Esophagus squamous epithelium (tissue), 5 donors: ENCODE data around the gene GPR35. TPM values are rescaled to one million over a fixed set of nuclear protein-coding genes. Genes with fewer than 3 reads are reported as not detected.

Experiments
- DNase-seq: peaks from one replicate; lab custom pipeline; 2025; lab: John Stamatoyannopoulos, UW
- H3K27ac ChIP-seq, 4 donors: fragments of 200-600 bp; sonication (generic); one replicate each; pipeline ENCODE4 v1.5.1; 2016 to 2019; ENCODE audit warnings: mild to moderate bottlenecking in 1 of 4
- H3K27me3 ChIP-seq, 4 donors: fragments of 200-600 bp; sonication (generic); 1 replicate in 3 of 4; 2 replicates in 1 of 4; pipeline versions ENCODE4 v1.5.1 to v1.6.0; 2017 to 2021; ENCODE audit warnings: antibody characterized with exemption in 1 of 4
- H3K36me3 ChIP-seq, 3 donors: fragments of 200-600 bp; sonication (generic); one replicate each; pipeline ENCODE4 v1.5.1; 2016 to 2019
- H3K4me1 ChIP-seq, 3 donors: fragments of 200-600 bp; sonication (generic); one replicate each; pipeline ENCODE4 v1.5.1; 2017 to 2019
- H3K4me3 ChIP-seq, 4 donors: fragments of 200-600 bp; sonication (generic); 1 replicate in 3 of 4; 2 replicates in 1 of 4; pipeline ENCODE4 v1.5.1; 2016 to 2019; ENCODE audit warnings: mild to moderate bottlenecking in 2 of 4, moderate library complexity in 1 of 4
- H3K9me3 ChIP-seq, 3 donors: fragments of 200-600 bp; sonication (generic); one replicate each; pipeline ENCODE4 v1.5.1; 2016 to 2019
- POLR2A ChIP-seq, 4 donors: fragments of 450-650 bp; IDR thresholded peaks; one replicate each; pipeline ENCODE4 v1.6.1; 2017; ENCODE audit warnings: antibody characterized with exemption in 4 of 4, mild to moderate bottlenecking in 4 of 4, moderate library complexity in 3 of 4
- WGBS, 2 donors: methylation state at CpG; one replicate each; pipeline ENCODE4 v1.1.5; 2018; 5-methylcytosine and 5-hydroxymethylcytosine counted together
- intact Hi-C: fragments of 100-400 bp; cut with DNase I; formaldehyde crosslinking; loops from one replicate; pipeline ENCODE4 v1.15.0; 2022
- total RNA-seq, 4 donors: library from RNA; depleted of rRNA; stranded (reverse); fragments of >200 nt; gene quantifications; one replicate each; pipeline ENCODE4 v1.1.0, GENCODE V29; 2016
- TF ChIP-seq, protein P1 (sequence below), 6 experiments: fragments of 450-650 bp in 4 of 6; fragments of 200-600 bp in 2 of 6; sonication (generic) in 2 of 6; IDR thresholded peaks; one replicate each; pipeline ENCODE4 v1.5.1; 2016 to 2019; ENCODE audit warnings: antibody characterized with exemption in 6 of 6, mild to moderate bottlenecking in 4 of 6, moderate library complexity in 4 of 6
- donor health status: DM: yes; HTN: yes; CAD: no.

Gene GPR35, protein sequence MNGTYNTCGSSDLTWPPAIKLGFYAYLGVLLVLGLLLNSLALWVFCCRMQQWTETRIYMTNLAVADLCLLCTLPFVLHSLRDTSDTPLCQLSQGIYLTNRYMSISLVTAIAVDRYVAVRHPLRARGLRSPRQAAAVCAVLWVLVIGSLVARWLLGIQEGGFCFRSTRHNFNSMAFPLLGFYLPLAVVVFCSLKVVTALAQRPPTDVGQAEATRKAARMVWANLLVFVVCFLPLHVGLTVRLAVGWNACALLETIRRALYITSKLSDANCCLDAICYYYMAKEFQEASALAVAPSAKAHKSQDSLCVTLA
- 1 to 10 TPM in 3 of 4 donors, under 1 TPM in 1; 0.31 to 3.2 (median 1.3) TPM for total RNA-seq

DNA sequence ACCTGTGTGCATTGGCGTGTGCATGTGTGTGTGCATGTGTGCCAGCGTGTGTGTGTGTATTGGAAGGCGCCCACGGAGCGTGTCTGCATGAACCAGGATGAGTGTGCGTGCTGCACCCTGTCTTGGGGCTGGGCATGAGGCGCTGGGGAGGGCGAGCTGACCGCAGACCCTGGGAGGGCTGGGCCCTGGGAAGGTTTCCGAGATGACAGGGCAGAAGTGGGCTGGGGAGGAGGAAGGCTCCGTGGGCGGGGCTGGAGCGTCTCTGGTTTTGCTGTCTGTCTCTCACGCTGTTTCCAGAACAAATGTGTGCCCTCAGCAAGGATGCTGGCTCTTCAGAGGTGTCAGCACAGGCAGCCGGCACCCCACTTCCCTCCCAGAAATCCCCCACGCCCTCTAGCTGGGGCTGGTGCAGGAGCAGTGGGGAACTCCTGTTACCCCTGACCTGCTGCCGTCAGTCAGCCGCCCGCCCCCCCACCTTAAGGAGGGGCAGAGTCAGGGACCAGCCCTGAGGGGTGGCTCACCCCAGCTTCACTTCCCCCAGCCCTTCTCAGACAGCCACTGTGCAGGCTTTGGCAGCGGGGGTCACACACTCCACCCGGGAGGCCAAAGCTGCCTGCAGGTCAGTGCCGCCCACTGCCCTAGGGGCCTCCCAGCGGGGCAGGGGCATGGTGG lies at the start of gene GPR35:
Gene GPR35, plus strand, starts transcription at position 531 of the 672 bp plus-strand sequence. CDS start 4,473 bp downstream, outside the sequence.
- Histone ChIP-seq H3K4me3 (peak within 1 kb of the TSS in 1 of 4 donors; percentile 38), H3K27me3 (peaks cover 0 to 5% (median 0%) of the 10 kb centered on the region in 4 donors), H3K4me1 (peaks cover 0 to 28% (median 11%) of the 10 kb centered on the region in 3 donors), H3K36me3 (no peaks in the 10 kb centered on the region), H3K27ac (peak within 1 kb of the TSS in 2 of 4 donors; percentile 21 to 63), H3K9me3 (no peaks in the 10 kb centered on the region)
- DNase-seq = no peak
- intact Hi-C loops = no loop called here
- WGBS, 2 donors = 24 to 34% methylated on average over 6 to 7 of the region's 23 CpGs
- TF ChIP-seq, protein P1, sequence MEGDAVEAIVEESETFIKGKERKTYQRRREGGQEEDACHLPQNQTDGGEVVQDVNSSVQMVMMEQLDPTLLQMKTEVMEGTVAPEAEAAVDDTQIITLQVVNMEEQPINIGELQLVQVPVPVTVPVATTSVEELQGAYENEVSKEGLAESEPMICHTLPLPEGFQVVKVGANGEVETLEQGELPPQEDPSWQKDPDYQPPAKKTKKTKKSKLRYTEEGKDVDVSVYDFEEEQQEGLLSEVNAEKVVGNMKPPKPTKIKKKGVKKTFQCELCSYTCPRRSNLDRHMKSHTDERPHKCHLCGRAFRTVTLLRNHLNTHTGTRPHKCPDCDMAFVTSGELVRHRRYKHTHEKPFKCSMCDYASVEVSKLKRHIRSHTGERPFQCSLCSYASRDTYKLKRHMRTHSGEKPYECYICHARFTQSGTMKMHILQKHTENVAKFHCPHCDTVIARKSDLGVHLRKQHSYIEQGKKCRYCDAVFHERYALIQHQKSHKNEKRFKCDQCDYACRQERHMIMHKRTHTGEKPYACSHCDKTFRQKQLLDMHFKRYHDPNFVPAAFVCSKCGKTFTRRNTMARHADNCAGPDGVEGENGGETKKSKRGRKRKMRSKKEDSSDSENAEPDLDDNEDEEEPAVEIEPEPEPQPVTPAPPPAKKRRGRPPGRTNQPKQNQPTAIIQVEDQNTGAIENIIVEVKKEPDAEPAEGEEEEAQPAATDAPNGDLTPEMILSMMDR (IDR thresholded peaks at IDR 0.05) = no peak
- TF ChIP-seq POLR2A (IDR thresholded peaks at IDR 0.05) = no peak

DNA sequence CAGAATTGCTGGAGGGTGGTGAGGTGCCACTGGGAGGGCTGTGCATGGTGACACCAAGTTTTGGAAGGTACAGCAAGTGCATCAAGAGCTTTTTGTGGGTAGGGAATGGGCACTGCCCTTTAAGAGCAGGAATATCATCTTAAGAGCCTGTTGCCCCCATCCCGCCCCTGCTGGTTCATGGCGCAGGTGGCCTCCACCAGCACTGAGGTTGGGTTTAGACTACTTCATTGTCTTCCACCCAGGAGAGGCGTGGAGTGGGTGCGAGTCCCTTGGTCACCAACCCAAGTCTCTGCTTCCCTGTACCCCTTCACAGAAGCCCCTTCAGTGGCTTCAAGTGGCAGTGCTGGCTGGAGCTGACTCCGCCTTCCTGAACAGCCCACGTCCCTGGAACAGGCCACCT lies 49.2 kb upstream of the GPR35 start:
- Histone ChIP-seq H3K4me1 (peaks cover 27 to 86% (median 28%) of the 10 kb centered on the region in 3 donors), H3K27ac (peak overlapping the region in 3 of 4 donors; percentile 67 to 82 (median 77)), H3K9me3 (no peaks in the 10 kb centered on the region), H3K4me3 (no peak overlapping the region), H3K36me3 (peaks cover 32 to 82% (median 35%) of the 10 kb centered on the region in 3 donors), H3K27me3 (no peaks in the 10 kb centered on the region)
- intact Hi-C loops = no loop called here
- TF ChIP-seq POLR2A (IDR thresholded peaks at IDR 0.05) = no peak
- TF ChIP-seq, protein P1 (IDR thresholded peaks at IDR 0.05) = no peak
- DNase-seq = no peak
- WGBS, 2 donors = 94 to 100% methylated on average over 2 to 4 of the region's 6 CpGs

DNA sequence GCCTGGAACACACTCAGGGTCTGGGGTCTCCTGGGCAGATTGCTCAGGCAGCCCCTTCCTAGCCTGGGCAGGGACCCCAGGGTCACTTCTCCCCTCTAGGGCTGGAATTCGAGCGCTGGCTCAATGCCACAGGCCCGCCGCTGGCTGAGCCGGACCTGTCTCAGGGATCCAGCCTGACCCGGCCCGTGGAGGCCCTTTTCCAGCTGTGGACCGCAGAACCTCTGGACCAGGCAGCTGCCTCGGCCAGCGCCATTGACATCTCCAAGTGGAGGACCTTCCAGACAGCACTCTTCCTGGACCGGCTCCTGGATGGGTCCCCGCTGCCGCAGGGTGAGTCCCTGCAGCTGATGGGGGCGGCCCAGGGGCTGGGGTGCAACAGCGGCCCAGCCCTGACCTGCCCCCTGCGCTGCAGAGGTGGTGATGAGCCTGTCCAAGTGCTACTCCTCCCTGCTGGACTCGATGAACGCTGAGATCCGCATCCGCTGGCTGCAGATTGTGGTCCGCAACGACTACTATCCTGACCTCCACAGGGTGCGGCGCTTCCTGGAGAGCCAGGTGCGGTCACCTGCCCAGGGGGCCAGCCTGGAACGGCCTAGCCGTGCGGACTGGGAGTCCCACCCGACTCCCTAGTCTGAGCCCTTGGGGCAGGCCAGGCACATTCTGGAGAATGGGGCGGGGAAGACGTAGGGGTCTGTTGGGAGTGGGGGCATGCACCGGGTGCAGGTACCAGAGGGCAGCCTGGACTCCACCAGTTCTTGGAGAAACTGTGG lies 48.7 kb upstream of the GPR35 start:
- Histone ChIP-seq H3K4me1 (peaks cover 27 to 80% (median 28%) of the 10 kb centered on the region in 3 donors), H3K9me3 (no peaks in the 10 kb centered on the region), H3K27me3 (no peaks in the 10 kb centered on the region), H3K27ac (peak overlapping the region in 2 of 4 donors; percentile 67 to 82), H3K4me3 (no peak overlapping the region), H3K36me3 (peaks cover 32 to 85% (median 35%) of the 10 kb centered on the region in 3 donors)
- no peak for DNase-seq
- WGBS, 2 donors = 90 to 97% methylated on average over 2 to 5 of the region's 32 CpGs
- intact Hi-C loops = no loop called here
- TF ChIP-seq POLR2A (IDR thresholded peaks at IDR 0.05) = no peak
- TF ChIP-seq, protein P1 (IDR thresholded peaks at IDR 0.05) = no peak

DNA sequence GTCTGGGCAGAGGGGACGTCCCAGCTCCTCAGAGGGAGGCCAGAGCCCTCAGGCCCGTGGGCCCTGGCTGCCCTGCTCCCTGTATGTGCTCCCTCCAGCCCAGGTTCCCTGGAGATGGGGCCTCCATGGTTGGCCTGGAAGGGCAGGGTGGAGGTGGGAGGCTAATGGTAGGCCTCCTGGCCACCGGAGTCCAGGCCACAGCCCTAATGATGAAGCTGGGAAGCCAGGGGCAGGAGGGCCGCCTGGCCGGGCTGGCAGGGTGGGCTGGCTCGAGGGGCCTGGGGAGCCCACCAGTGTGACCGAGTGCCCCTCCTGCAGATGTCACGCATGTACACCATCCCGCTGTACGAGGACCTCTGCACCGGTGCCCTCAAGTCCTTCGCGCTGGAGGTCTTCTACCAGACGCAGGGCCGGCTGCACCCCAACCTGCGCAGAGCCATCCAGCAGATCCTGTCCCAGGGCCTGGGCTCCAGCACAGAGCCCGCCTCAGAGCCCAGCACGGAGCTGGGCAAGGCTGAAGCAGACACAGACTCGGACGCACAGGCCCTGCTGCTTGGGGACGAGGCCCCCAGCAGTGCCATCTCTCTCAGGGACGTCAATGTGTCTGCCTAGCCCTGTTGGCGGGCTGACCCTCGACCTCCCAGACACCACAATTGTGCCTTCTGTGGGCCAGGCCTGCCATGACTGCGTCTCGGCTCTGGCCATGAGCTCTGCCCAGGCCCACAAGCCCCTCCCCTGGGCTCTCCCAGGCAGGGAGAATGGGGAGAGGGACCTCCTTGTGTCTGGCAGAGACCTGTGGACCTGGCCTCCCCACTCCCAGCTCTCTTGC lies 47.8 kb upstream of the GPR35 start:
- Histone ChIP-seq H3K9me3 (no peaks in the 10 kb centered on the region), H3K36me3 (peaks cover 31 to 78% (median 32%) of the 10 kb centered on the region in 3 donors), H3K27ac (peak overlapping the region in 1 of 4 donors; percentile 88), H3K4me1 (peaks cover 27 to 75% (median 28%) of the 10 kb centered on the region in 3 donors), H3K27me3 (no peaks in the 10 kb centered on the region), H3K4me3 (no peak overlapping the region)
- intact Hi-C loops = no loop called here
- WGBS, 2 donors = 84% methylated on average over 6 of the region's 26 CpGs; no CpG with 5 or more reads in 1 of the 2 donors
- no peak for DNase-seq
- TF ChIP-seq, protein P1 (IDR thresholded peaks at IDR 0.05) = no peak
- no peak for TF ChIP-seq POLR2A (IDR thresholded peaks at IDR 0.05)
